GM23338 (cell line): ENCODE measurements around the gene UFD1.

Experiments used
- CTCF ChIP-seq, 2 experiments: fragments of 200-600 bp in 1 of 2; sonication (generic) in 1 of 2; conservative IDR thresholded peaks; 2 replicates each; pipeline versions ENCODE4 v1.5.1 to v1.6.1; 2016 to 2017; ENCODE audit warnings: antibody characterized with exemption in 2 of 2, low read depth in 2 of 2, mild to moderate bottlenecking in 2 of 2, moderate library complexity in 1 of 2
- POLR2AphosphoS5 ChIP-seq: IDR thresholded peaks from 2 replicates; pipeline ENCODE4 v1.6.1; 2016; ENCODE audit warnings: antibody characterized with exemption, low read depth
- REST ChIP-seq: IDR thresholded peaks from one replicate; pipeline ENCODE4 v1.6.1; 2018; ENCODE audit warnings: antibody characterized with exemption; ENCODE audit not compliant: unreplicated experiment
- ZNF331 ChIP-seq: fragments of 250-450 bp; sonication (Bioruptor Pico); IDR thresholded peaks from 2 replicates; pipeline ENCODE4 v1.5.0; 2020; ENCODE audit warnings: low read depth, mild to moderate bottlenecking, moderate library complexity

- no peak for TF ChIP-seq CTCF (conservative IDR thresholded peaks at IDR 0.05; ENCODE audit: low read depth in 2 of 2)
- no peak for TF ChIP-seq ZNF331 (CRISPR knock-in tag)
- no peak for TF ChIP-seq REST
- peak; percentile 73 for TF ChIP-seq POLR2AphosphoS5
Measured at GRCh38 chr22:19432133-19432851, 46.7 kb downstream of the UFD1 start, which contains the start of gene MRPL40.
